ENCODE data around the gene ATP1A2. TPM values are rescaled to one million over a fixed set of nuclear protein-coding genes. Genes with fewer than 3 reads are reported as not detected.

Gene ATP1A2
- total and polyA plus RNA-seq, 2 of the 8 experiments (the other 6 are each of a cell fraction or from before 2014, with no cell fraction given), result 39.7 to 40.8 TPM

GRCh38 chr1:160143695-160144094 lies 28.1 kb downstream of the ATP1A2 start:
- Histone ChIP-seq H2BK15ac (ENCODE audit: low read length) (no peak overlapping the region), H3K23ac (ENCODE audit: insufficient read length) (no peak overlapping the region), H2BK20ac (ENCODE audit: low read length) (no peak overlapping the region), H2BK120ac (replicated peaks; ENCODE audit: low read depth, low read length) (no peak overlapping the region), H4K5ac (ENCODE audit: insufficient read length, low read depth, low read length) (no peak overlapping the region), H2BK12ac (ENCODE audit: low read depth, low read length) (no peak overlapping the region), H3K36me3 (ENCODE audit: control insufficient read depth in 2 of 4, insufficient read depth in 4 of 4, low read length in 3 of 4) (peaks cover 2 to 16% (median 8%) of the 10 kb centered on the region in 4 experiments; a peak in 3 of 8 replicates), H2BK5ac (ENCODE audit: low read depth, low read length) (no peak overlapping the region), H2AFZ (ENCODE audit: low read length) (no peak overlapping the region), H4K8ac (ENCODE audit: extremely low read depth, insufficient read depth, low read length) (no peak overlapping the region), H3K4me3 (ENCODE audit: extremely low read depth in 1 of 4, insufficient read depth in 2 of 4, low read depth in 3 of 4, low read length in 4 of 4) (no peak overlapping the region), H3K18ac (ENCODE audit: extremely low read depth, low read length) (no peak overlapping the region), H3K79me1 (ENCODE audit: low read depth, low read length) (no peaks in the 10 kb centered on the region), H3K27ac (ENCODE audit: low read depth, low read length) (no peak overlapping the region), H4K91ac (replicated peaks; ENCODE audit: insufficient read length, low read length) (no peak overlapping the region), H3K14ac (ENCODE audit: insufficient read length) (no peak overlapping the region), H3K9ac (replicated peaks in 1 of 4; ENCODE audit: extremely low read depth in 1 of 4, low read depth in 3 of 4, low read length in 3 of 4) (no peak overlapping the region), H4K20me1 (replicated peaks in 1 of 2; ENCODE audit: control insufficient read depth in 1 of 2, insufficient read depth in 2 of 2, low read length in 2 of 2) (no peaks in the 10 kb centered on the region), H2AK5ac (ENCODE audit: low read depth, low read length) (no peak overlapping the region), H3K4me1 (replicated peaks in 1 of 4; ENCODE audit: control insufficient read depth in 3 of 4, insufficient read depth in 4 of 4, low read length in 3 of 4) (0 out of 7 replicates have a peak, but pooled peaks cover 0 to 2% (median 0%) of the 10 kb centered on the region in 4 experiments), H3K23me2 (ENCODE audit: low read depth, low read length) (no peaks in the 10 kb centered on the region), H3K79me2 (ENCODE audit: control insufficient read depth in 1 of 2, insufficient read depth in 2 of 2, low read length in 2 of 2) (no peaks in the 10 kb centered on the region), H3K9me3 (ENCODE audit: insufficient read depth in 2 of 2, low read depth in 1 of 2, low read length in 1 of 2) (no peaks in the 10 kb centered on the region), H3K4me2 (ENCODE audit: insufficient read depth in 1 of 2, low read depth in 2 of 2, low read length in 2 of 2) (no peak overlapping the region), H3K56ac (replicated peaks; ENCODE audit: insufficient read length, low read depth, low read length) (no peak overlapping the region), H3K27me3 (replicated peaks in 1 of 4; ENCODE audit: control insufficient read depth in 3 of 4, extremely low read depth in 1 of 4, insufficient read depth in 3 of 4, low read length in 3 of 4) (no peaks in the 10 kb centered on the region), H3K4ac (replicated peaks; ENCODE audit: insufficient read length, low read depth, low read length) (no peak overlapping the region)
- no peak for FAIRE-seq
- ChIA-PET CTCF (ENCODE audit: partially characterized antibody) (interaction anchor here (0.8 to 1.6 kb wide), 2 partner anchors 40 to 47 kb away, joined by 3 to 5 read pairs; partner anchors contain the start of gene CASQ1), POLR2A (ENCODE audit: partially characterized antibody) (no interaction called here)
- DNase-seq (ENCODE audit: low read depth in 1 of 2, low spot score in 2 of 2), result no peak
- WGBS, 2 experiments (ENCODE audit: extremely low coverage in 1 of 2, insufficient coverage in 1 of 2, insufficient read length in 1 of 2, insufficient replicate concordance in 2 of 2, low coverage in 1 of 2, low lambda C conversion rate in 2 of 2, missing lambda C conversion rate in 1 of 2), result 83% methylated on average over 1 of the region's 1 CpG; no CpG with 5 or more reads in 1 of the 2 experiments
- no peak for TF ChIP-seq SIN3A (conservative IDR thresholded peaks at IDR 0.05 in 1 of 2, IDR thresholded peaks at IDR 0.05 in 1 of 2; ENCODE audit: low read depth in 1 of 2, low read length in 2 of 2)
- TF ChIP-seq CTCF (IDR thresholded peaks at IDR 0.05; ENCODE audit: control extremely low read depth in 1 of 3, insufficient read depth in 1 of 3, low read depth in 1 of 3, low read length in 3 of 3), result no peak
- no peak for TF ChIP-seq RFX5 (IDR thresholded peaks at IDR 0.05; ENCODE audit: borderline replicate concordance, low read depth, low read length)
